ENCODE measurements around the gene GAPDHS.

The GAPDHS gene

GRCh38 chr19:35565016-35565856 is 32.0 kb downstream of the GAPDHS start:
- H3K27ac Mint-ChIP-seq = no peak overlapping the region
- no peaks in the 10 kb centered on the region for H3K36me3 Mint-ChIP-seq (ENCODE audit: low read depth)
- no peaks in the 10 kb centered on the region for H3K9me3 Mint-ChIP-seq
- no peak overlapping the region for H3K4me3 Mint-ChIP-seq
- no peak for TF ChIP-seq CTCF (IDR thresholded peaks at IDR 0.05; ENCODE audit: unreplicated experiment in 3 of 3)
- no peaks in the 10 kb centered on the region for H3K4me1 Mint-ChIP-seq
- H3K27me3 Mint-ChIP-seq (ENCODE audit: low read depth) = peaks cover 35% of the 10 kb centered on the region

GRCh38 chr19:35566738-35567137 is 33.5 kb downstream of the GAPDHS start:
- Mint-ChIP-seq H3K27ac (no peak overlapping the region), H3K36me3 (ENCODE audit: low read depth) (no peaks in the 10 kb centered on the region), H3K9me3 (no peaks in the 10 kb centered on the region), H3K4me3 (no peak overlapping the region), H3K4me1 (no peaks in the 10 kb centered on the region), H3K27me3 (ENCODE audit: low read depth) (peaks cover 20% of the 10 kb centered on the region)
- no peak for TF ChIP-seq CTCF (IDR thresholded peaks at IDR 0.05; ENCODE audit: unreplicated experiment in 3 of 3)

- Mint-ChIP-seq H3K27me3 (ENCODE audit: low read depth) (peaks cover 11% of the 10 kb centered on the region), H3K9me3 (no peaks in the 10 kb centered on the region), H3K4me3 (no peak overlapping the region), H3K36me3 (ENCODE audit: low read depth) (no peaks in the 10 kb centered on the region), H3K4me1 (no peaks in the 10 kb centered on the region), H3K27ac (no peak overlapping the region)
- no peak for TF ChIP-seq CTCF (IDR thresholded peaks at IDR 0.05; ENCODE audit: unreplicated experiment in 3 of 3)
Observed at GRCh38 chr19:35569281-35569781, 36.1 kb downstream of the GAPDHS start.

- peaks cover 16% of the 10 kb centered on the region for H3K9me3 Mint-ChIP-seq
- H3K4me1 Mint-ChIP-seq = no peaks in the 10 kb centered on the region
- peaks cover 5% of the 10 kb centered on the region for H3K27me3 Mint-ChIP-seq (ENCODE audit: low read depth)
- H3K36me3 Mint-ChIP-seq (ENCODE audit: low read depth) = no peaks in the 10 kb centered on the region
- TF ChIP-seq CTCF (IDR thresholded peaks at IDR 0.05; ENCODE audit: unreplicated experiment in 3 of 3) = no peak
- no peak overlapping the region for H3K27ac Mint-ChIP-seq
- no peak overlapping the region for H3K4me3 Mint-ChIP-seq
Observed at GRCh38 chr19:35571406-35571965, 38.2 kb downstream of the GAPDHS start.

- H3K27ac Mint-ChIP-seq = no peak overlapping the region
- peaks cover 11% of the 10 kb centered on the region for H3K27me3 Mint-ChIP-seq (ENCODE audit: low read depth)
- TF ChIP-seq CTCF (IDR thresholded peaks at IDR 0.05; ENCODE audit: unreplicated experiment in 3 of 3) = no peak
- H3K36me3 Mint-ChIP-seq (ENCODE audit: low read depth) = peaks cover 4% of the 10 kb centered on the region
- H3K4me1 Mint-ChIP-seq = no peaks in the 10 kb centered on the region
- peaks cover 27% of the 10 kb centered on the region for H3K9me3 Mint-ChIP-seq
- H3K4me3 Mint-ChIP-seq = no peak overlapping the region
Observed at GRCh38 chr19:35577918-35578317, 44.7 kb downstream of the GAPDHS start.
